ENCODE data around the gene STAP2.
"Not testable (repeated sequence)": the region's sequence is repeated elsewhere in the genome, so short reads cannot be mapped to it uniquely, and the experiment has no call there.

Gene STAP2

DNA sequence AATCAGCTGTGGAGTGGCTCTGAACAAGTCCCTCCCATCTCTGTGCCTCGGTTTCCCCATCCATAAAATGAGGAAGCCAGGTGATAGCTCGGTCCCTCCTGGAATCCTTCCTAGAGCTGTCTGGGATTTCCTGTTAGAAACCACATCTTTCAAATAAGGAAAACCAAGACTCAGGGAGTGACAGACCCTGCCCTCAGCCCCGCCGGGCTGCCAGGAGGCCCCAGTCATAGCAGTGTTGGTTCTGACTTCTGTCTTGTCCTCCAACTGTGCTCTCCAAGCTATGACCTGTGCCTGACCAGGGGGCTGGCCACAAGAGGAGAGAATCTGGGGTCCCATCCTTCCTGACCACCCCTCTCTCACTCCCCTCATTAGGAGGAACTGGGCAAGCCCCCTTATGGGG is 60.6 kb downstream of the STAP2 start (continued):
- TF ChIP-seq PATZ1 (CRISPR knock-in tag; IDR thresholded peaks at IDR 0.05; ENCODE audit: borderline replicate concordance), result no peak
- no peak for TF ChIP-seq ESRRG (CRISPR knock-in tag; IDR thresholded peaks at IDR 0.05)
- no peak for TF ChIP-seq TCF4 (CRISPR knock-in tag; IDR thresholded peaks at IDR 0.05; ENCODE audit: borderline replicate concordance)

DNA sequence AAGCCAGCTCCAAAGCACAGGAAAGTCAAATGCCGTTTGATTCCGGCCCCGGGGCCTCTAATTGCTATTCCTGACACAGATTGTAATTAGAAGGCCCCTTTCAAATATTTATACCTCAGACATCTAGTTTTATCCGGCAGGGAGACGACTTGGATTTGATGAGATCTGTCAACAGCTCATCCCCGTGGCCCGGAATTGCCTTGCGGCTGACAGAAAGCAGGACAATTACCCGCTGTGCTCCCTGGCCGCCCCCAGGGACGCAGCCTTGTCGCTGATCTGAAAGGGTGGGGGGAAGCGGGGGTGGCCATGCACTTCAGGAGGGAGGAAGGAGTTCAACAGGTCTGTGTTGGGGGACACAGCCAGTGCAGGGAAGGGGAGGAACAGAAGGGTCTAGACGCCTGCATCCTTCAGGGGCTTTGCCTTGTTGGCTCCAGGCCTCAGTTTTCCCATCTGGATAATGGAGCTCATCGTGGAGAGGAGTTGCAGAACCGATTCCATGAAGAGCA is 61.4 kb downstream of the STAP2 start:
- ATAC-seq, result no peak
- TF ChIP-seq TCF4 (CRISPR knock-in tag; IDR thresholded peaks at IDR 0.05; ENCODE audit: borderline replicate concordance) (peak; percentile 62; the same call in 1 of the 2 replicates), PPARA (CRISPR knock-in tag; IDR thresholded peaks at IDR 0.05; ENCODE audit: borderline replicate concordance) (no peak), CSDC2 (CRISPR knock-in tag; IDR thresholded peaks at IDR 0.05) (no peak), ZFP30 (CRISPR knock-in tag; IDR thresholded peaks at IDR 0.05) (no peak), ZFP3 (CRISPR knock-in tag; IDR thresholded peaks at IDR 0.05) (no peak)
- TF ChIP-seq, protein P1, sequence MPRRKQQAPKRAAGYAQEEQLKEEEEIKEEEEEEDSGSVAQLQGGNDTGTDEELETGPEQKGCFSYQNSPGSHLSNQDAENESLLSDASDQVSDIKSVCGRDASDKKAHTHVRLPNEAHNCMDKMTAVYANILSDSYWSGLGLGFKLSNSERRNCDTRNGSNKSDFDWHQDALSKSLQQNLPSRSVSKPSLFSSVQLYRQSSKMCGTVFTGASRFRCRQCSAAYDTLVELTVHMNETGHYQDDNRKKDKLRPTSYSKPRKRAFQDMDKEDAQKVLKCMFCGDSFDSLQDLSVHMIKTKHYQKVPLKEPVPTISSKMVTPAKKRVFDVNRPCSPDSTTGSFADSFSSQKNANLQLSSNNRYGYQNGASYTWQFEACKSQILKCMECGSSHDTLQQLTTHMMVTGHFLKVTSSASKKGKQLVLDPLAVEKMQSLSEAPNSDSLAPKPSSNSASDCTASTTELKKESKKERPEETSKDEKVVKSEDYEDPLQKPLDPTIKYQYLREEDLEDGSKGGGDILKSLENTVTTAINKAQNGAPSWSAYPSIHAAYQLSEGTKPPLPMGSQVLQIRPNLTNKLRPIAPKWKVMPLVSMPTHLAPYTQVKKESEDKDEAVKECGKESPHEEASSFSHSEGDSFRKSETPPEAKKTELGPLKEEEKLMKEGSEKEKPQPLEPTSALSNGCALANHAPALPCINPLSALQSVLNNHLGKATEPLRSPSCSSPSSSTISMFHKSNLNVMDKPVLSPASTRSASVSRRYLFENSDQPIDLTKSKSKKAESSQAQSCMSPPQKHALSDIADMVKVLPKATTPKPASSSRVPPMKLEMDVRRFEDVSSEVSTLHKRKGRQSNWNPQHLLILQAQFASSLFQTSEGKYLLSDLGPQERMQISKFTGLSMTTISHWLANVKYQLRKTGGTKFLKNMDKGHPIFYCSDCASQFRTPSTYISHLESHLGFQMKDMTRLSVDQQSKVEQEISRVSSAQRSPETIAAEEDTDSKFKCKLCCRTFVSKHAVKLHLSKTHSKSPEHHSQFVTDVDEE (CRISPR knock-in tag; IDR thresholded peaks at IDR 0.05), result peak; percentile 56; the same call in 1 of the 2 replicates

DNA sequence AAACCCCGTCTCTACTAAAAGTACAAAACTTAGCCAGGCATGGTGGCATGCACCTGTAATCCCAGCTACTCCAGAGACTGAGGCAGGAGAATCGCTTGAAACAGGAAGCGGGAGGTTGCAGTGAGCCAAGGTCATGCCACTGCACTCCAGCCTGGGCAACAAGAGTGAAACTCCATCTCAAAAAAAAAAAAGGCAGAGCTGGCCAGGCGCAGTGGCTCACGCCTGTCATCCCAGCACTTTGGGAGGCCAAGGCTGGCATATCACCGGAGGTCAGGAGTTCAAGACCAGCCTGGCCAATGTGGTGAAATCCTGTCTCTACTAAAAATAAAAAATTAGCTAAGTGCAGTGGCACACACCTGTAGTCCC is 64.3 kb downstream of the STAP2 start:
- not testable (repeated sequence) for ATAC-seq

Measured in SK-N-SH treated with all-trans-retinoic acid at 6 μM for 48 hours (cell line).